ENCODE results near the gene ZBED2. TPM values are rescaled to one million over a fixed set of nuclear protein-coding genes. Genes with fewer than 3 reads are reported as not detected.
A peak's percentile ranks its signal among the peaks of the same experiment; 100 is the strongest.
"Not testable (repeated sequence)": the region's sequence is repeated elsewhere in the genome, so short reads cannot be mapped to it uniquely, and the experiment has no call there.

The ZBED2 gene
- 100 to 1,000 TPM; 547 to 551 TPM for total RNA-seq
- polyA plus RNA-seq: 0.51 TPM

- Mint-ChIP-seq H3K27me3 (no peaks in the 10 kb centered on the region), H3K4me1 (peaks cover 43 to 77% (median 75%) of the 10 kb centered on the region in 3 donors), H3K27ac (peak within 1 kb of the TSS; percentile 65 to 96 (median 84)), H3K4me3 (peak within 1 kb of the TSS in 3 of 7 donors; percentile 43 to 46 (median 44)), H3K36me3 (peaks cover 12 to 84% (median 29%) of the 10 kb centered on the region in 3 donors), H3K9me3 (no peaks in the 10 kb centered on the region)
- ChIA-PET POLR2A (no interaction called here), CTCF (interaction anchor here (1.0 kb wide), 1 partner anchor 21 kb away, joined by 3 read pairs; no protein-coding TSS in a partner anchor)
- DNase-seq: no peak
- H3K27ac ChIP-seq (ENCODE audit: low read depth, low read length): no peak within 1 kb of the TSS
- H3K4me3 ChIP-seq (ENCODE audit: low read length): no peak within 1 kb of the TSS
- H3K4me1 ChIP-seq (ENCODE audit: insufficient read depth, low read length): peaks cover 16% of the 10 kb centered on the region
- no peaks in the 10 kb centered on the region for H3K9me3 ChIP-seq (ENCODE audit: low read length)
- no peaks in the 10 kb centered on the region for H3K27me3 ChIP-seq (ENCODE audit: insufficient read depth, low read length, poor library complexity, severe bottlenecking)
- peaks cover 24% of the 10 kb centered on the region for H3K36me3 ChIP-seq (ENCODE audit: insufficient read depth, low read length)
Observed at GRCh38 chr3:111595232-111595631, at the start of gene ZBED2. ZBED2 (minus strand) TSS chr3:111595346; CDS start chr3:111594201, 1,145 bp downstream.

GRCh38 chr3:111639316-111639715 is 44.2 kb upstream of the ZBED2 start:
- ChIA-PET POLR2A (no interaction called here), CTCF (no interaction called here)
- H3K9me3 Mint-ChIP-seq: peaks cover 5 to 25% (median 8%) of the 10 kb centered on the region in 5 donors
- no peak for DNase-seq
- H3K4me1 ChIP-seq (ENCODE audit: insufficient read depth, low read length): no peaks in the 10 kb centered on the region
- H3K36me3 ChIP-seq (ENCODE audit: insufficient read depth, low read length): peaks cover 26% of the 10 kb centered on the region
- no peak overlapping the region for H3K4me3 ChIP-seq (ENCODE audit: low read length)
- no peaks in the 10 kb centered on the region for H3K27me3 Mint-ChIP-seq
- H3K27ac Mint-ChIP-seq: peak overlapping the region in 2 of 8 donors; percentile 22 to 33
- H3K27ac ChIP-seq (ENCODE audit: low read depth, low read length): no peak overlapping the region
- no peak overlapping the region for H3K4me3 Mint-ChIP-seq
- H3K27me3 ChIP-seq (ENCODE audit: insufficient read depth, low read length, poor library complexity, severe bottlenecking): no peaks in the 10 kb centered on the region
- H3K36me3 Mint-ChIP-seq: peaks cover 44 to 86% (median 78%) of the 10 kb centered on the region in 3 donors
- H3K9me3 ChIP-seq (ENCODE audit: low read length): no peaks in the 10 kb centered on the region
- H3K4me1 Mint-ChIP-seq: peaks cover 0 to 6% (median 2%) of the 10 kb centered on the region in 3 donors

- no peak overlapping the region for H3K27ac ChIP-seq (ENCODE audit: low read depth, low read length)
- Mint-ChIP-seq H3K27me3 (no peaks in the 10 kb centered on the region), H3K4me3 (no peak overlapping the region), H3K4me1 (peaks cover 0 to 4% (median 0%) of the 10 kb centered on the region in 3 donors), H3K27ac (peak overlapping the region in 5 of 8 donors; percentile 0 to 94 (median 48)), H3K9me3 (peaks cover 0 to 5% (median 0%) of the 10 kb centered on the region in 5 donors), H3K36me3 (peaks cover 44 to 86% (median 66%) of the 10 kb centered on the region in 3 donors)
- CTCF ChIA-PET: interaction anchor here (1.7 kb wide), 1 partner anchor 20 kb away, joined by 3 read pairs; no protein-coding TSS in a partner anchor
- H3K4me3 ChIP-seq (ENCODE audit: low read length): no peak overlapping the region
- H3K27me3 ChIP-seq (ENCODE audit: insufficient read depth, low read length, poor library complexity, severe bottlenecking): no peaks in the 10 kb centered on the region
- POLR2A ChIA-PET: interaction anchor here (0.7 kb wide), 1 partner anchor 40 kb away, joined by 3 read pairs; no protein-coding TSS in a partner anchor
- H3K36me3 ChIP-seq (ENCODE audit: insufficient read depth, low read length): peaks cover 26% of the 10 kb centered on the region
- no peak for DNase-seq
- H3K9me3 ChIP-seq (ENCODE audit: low read length): no peaks in the 10 kb centered on the region
- no peaks in the 10 kb centered on the region for H3K4me1 ChIP-seq (ENCODE audit: insufficient read depth, low read length)
Observed at GRCh38 chr3:111636366-111636885, 41.3 kb upstream of the ZBED2 start.

- no peaks in the 10 kb centered on the region for H3K4me1 ChIP-seq (ENCODE audit: insufficient read depth, low read length)
- H3K27ac ChIP-seq (ENCODE audit: low read depth, low read length): no peak overlapping the region
- H3K27me3 ChIP-seq (ENCODE audit: insufficient read depth, low read length, poor library complexity, severe bottlenecking): no peaks in the 10 kb centered on the region
- peaks cover 26% of the 10 kb centered on the region for H3K36me3 ChIP-seq (ENCODE audit: insufficient read depth, low read length)
- ChIA-PET POLR2A (no interaction called here), CTCF (no interaction called here)
- H3K9me3 Mint-ChIP-seq: peaks cover 0 to 5% (median 0%) of the 10 kb centered on the region in 5 donors
- H3K4me1 Mint-ChIP-seq: peaks cover 0 to 4% (median 2%) of the 10 kb centered on the region in 3 donors
- H3K9me3 ChIP-seq (ENCODE audit: low read length): no peaks in the 10 kb centered on the region
- peaks cover 47 to 82% (median 65%) of the 10 kb centered on the region in 3 donors for H3K36me3 Mint-ChIP-seq
- no peak overlapping the region for H3K4me3 Mint-ChIP-seq
- DNase-seq: no peak
- H3K4me3 ChIP-seq (ENCODE audit: low read length): no peak overlapping the region
- no peaks in the 10 kb centered on the region for H3K27me3 Mint-ChIP-seq
- peak overlapping the region in 1 of 8 donors; percentile 40 for H3K27ac Mint-ChIP-seq
Observed at GRCh38 chr3:111635403-111635802, 40.3 kb upstream of the ZBED2 start.

GRCh38 chr3:111630638-111631037 is 35.5 kb upstream of the ZBED2 start:
- not testable (repeated sequence) for H3K9me3 ChIP-seq (ENCODE audit: low read length); H3K27me3 ChIP-seq (ENCODE audit: insufficient read depth, low read length, poor library complexity, severe bottlenecking); H3K4me3 ChIP-seq (ENCODE audit: low read length); H3K4me3 Mint-ChIP-seq; H3K27me3 Mint-ChIP-seq; DNase-seq; H3K4me1 ChIP-seq (ENCODE audit: insufficient read depth, low read length); H3K27ac ChIP-seq (ENCODE audit: low read depth, low read length)
- CTCF ChIA-PET: interaction anchor here (1.3 kb wide), 1 partner anchor 14 kb away, joined by 4 read pairs; no protein-coding TSS in a partner anchor
- Mint-ChIP-seq H3K36me3 (peaks cover 42 to 76% (median 61%) of the 10 kb centered on the region in 3 donors), H3K27ac (peak overlapping the region in 4 of 8 donors; percentile 45 to 82 (median 60)), H3K9me3 (peaks cover 4 to 16% (median 11%) of the 10 kb centered on the region in 5 donors), H3K4me1 (peaks cover 12 to 16% (median 16%) of the 10 kb centered on the region in 3 donors)
- POLR2A ChIA-PET: interaction anchor here (0.7 kb wide), 1 partner anchor 37 kb away, joined by 4 read pairs; no protein-coding TSS in a partner anchor
- peaks cover 19% of the 10 kb centered on the region for H3K36me3 ChIP-seq (ENCODE audit: insufficient read depth, low read length)

- H3K36me3 ChIP-seq (ENCODE audit: insufficient read depth, low read length): peaks cover 30% of the 10 kb centered on the region
- H3K27me3 ChIP-seq (ENCODE audit: insufficient read depth, low read length, poor library complexity, severe bottlenecking); DNase-seq; POLR2A ChIA-PET; CTCF ChIA-PET; H3K27me3 Mint-ChIP-seq; H3K27ac ChIP-seq (ENCODE audit: low read depth, low read length); H3K4me3 Mint-ChIP-seq; H3K4me1 ChIP-seq (ENCODE audit: insufficient read depth, low read length); H3K4me3 ChIP-seq (ENCODE audit: low read length); H3K9me3 ChIP-seq (ENCODE audit: low read length): not testable (repeated sequence)
- H3K27ac Mint-ChIP-seq: peak overlapping the region in 5 of 8 donors; percentile 27 to 71 (median 48)
- H3K4me1 Mint-ChIP-seq: peaks cover 12 to 22% (median 16%) of the 10 kb centered on the region in 3 donors
- H3K9me3 Mint-ChIP-seq: peaks cover 4 to 16% (median 11%) of the 10 kb centered on the region in 5 donors
- peaks cover 54 to 80% (median 73%) of the 10 kb centered on the region in 3 donors for H3K36me3 Mint-ChIP-seq
Observed at GRCh38 chr3:111629018-111629417, 33.9 kb upstream of the ZBED2 start.

- no peaks in the 10 kb centered on the region for H3K4me1 ChIP-seq (ENCODE audit: insufficient read depth, low read length)
- no peak overlapping the region for H3K4me3 Mint-ChIP-seq
Observed at GRCh38 chr3:111627092-111627491, 31.9 kb upstream of the ZBED2 start.

GRCh38 chr3:111621535-111621934 is 26.4 kb upstream of the ZBED2 start:
- no peak overlapping the region for H3K4me3 Mint-ChIP-seq
- peak overlapping the region in 7 of 8 donors; percentile 21 to 95 (median 74) for H3K27ac Mint-ChIP-seq
- H3K36me3 Mint-ChIP-seq: peaks cover 15 to 74% (median 25%) of the 10 kb centered on the region in 3 donors
- peaks cover 17% of the 10 kb centered on the region for H3K4me1 ChIP-seq (ENCODE audit: insufficient read depth, low read length)
- ChIA-PET POLR2A (no interaction called here), CTCF (no interaction called here)
- peaks cover 16% of the 10 kb centered on the region for H3K36me3 ChIP-seq (ENCODE audit: insufficient read depth, low read length)
- no peak for DNase-seq
- H3K9me3 ChIP-seq (ENCODE audit: low read length): no peaks in the 10 kb centered on the region
- no peaks in the 10 kb centered on the region for H3K27me3 ChIP-seq (ENCODE audit: insufficient read depth, low read length, poor library complexity, severe bottlenecking)
- H3K27me3 Mint-ChIP-seq: no peaks in the 10 kb centered on the region
- peaks cover 22 to 50% (median 24%) of the 10 kb centered on the region in 3 donors for H3K4me1 Mint-ChIP-seq
- no peak overlapping the region for H3K4me3 ChIP-seq (ENCODE audit: low read length)
- no peaks in the 10 kb centered on the region for H3K9me3 Mint-ChIP-seq
- no peak overlapping the region for H3K27ac ChIP-seq (ENCODE audit: low read depth, low read length)

More at GRCh38 chr3:111627092-111627491, 31.9 kb upstream of the ZBED2 start:
- peaks cover 4 to 16% (median 11%) of the 10 kb centered on the region in 5 donors for H3K9me3 Mint-ChIP-seq
- peaks cover 47 to 80% (median 66%) of the 10 kb centered on the region in 3 donors for H3K36me3 Mint-ChIP-seq
- DNase-seq: no peak
- ChIA-PET CTCF (interaction anchor here (1.5 to 1.6 kb wide), 2 partner anchors 10 kb away, joined by 4 to 5 read pairs; no protein-coding TSS in a partner anchor), POLR2A (interaction anchor here (0.5 kb wide), 1 partner anchor 224 kb away, joined by 3 read pairs; no protein-coding TSS in a partner anchor)
- H3K27ac Mint-ChIP-seq: no peak overlapping the region
- no peaks in the 10 kb centered on the region for H3K27me3 ChIP-seq (ENCODE audit: insufficient read depth, low read length, poor library complexity, severe bottlenecking)
- H3K4me1 Mint-ChIP-seq: peaks cover 12 to 26% (median 16%) of the 10 kb centered on the region in 3 donors
- H3K27me3 Mint-ChIP-seq: peaks cover 0 to 1% of the 10 kb centered on the region in 2 donors
- H3K4me3 ChIP-seq (ENCODE audit: low read length): no peak overlapping the region
- H3K36me3 ChIP-seq (ENCODE audit: insufficient read depth, low read length): peaks cover 35% of the 10 kb centered on the region
- no peaks in the 10 kb centered on the region for H3K9me3 ChIP-seq (ENCODE audit: low read length)
- H3K27ac ChIP-seq (ENCODE audit: low read depth, low read length): no peak overlapping the region

Measured in CD8-positive, alpha-beta memory T cell (primary cell).